Measurements from ENCODE around the gene KISS1.

The KISS1 gene

GRCh38 chr1:204142032-204142974, 54.0 kb downstream of the KISS1 start:
- no peak for TF ChIP-seq CTCF (IDR thresholded peaks at IDR 0.05; ENCODE audit: low read depth, low read length)
- H3K4me3 ChIP-seq (ENCODE audit: low read depth, low read length), result no peak overlapping the region
- in situ Hi-C loops (cut with HindIII; ENCODE audit: low sequenced_read_pairs), result loop anchor here (25.0 kb wide), 1 partner anchor 280 kb away; the partner anchor contains the start of gene SNRPE
- no peak for DNase-seq (ENCODE audit: low read depth, low spot score)

DNA sequence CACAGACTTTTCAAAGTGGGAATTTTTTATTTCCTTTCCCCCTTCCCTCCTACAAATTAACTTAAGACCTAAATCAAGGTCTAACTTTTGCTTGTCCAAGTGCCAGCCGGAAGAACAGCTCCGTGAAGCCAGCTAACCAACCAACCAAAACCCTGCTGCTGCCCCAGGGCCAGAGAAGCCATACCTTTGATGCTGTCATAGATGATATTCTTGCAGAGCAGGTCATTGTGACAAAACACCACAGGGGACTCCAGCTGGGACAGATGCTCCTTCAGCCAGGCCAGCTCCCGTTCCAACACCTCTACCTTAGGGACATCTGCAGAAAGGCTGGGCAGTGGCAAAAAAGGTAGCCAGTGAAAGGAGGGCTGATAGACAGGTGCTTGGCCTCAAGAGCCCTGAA, 55.2 kb downstream of the KISS1 start:
- H3K4me3 ChIP-seq (ENCODE audit: low read depth, low read length), result no peak overlapping the region
- no peak for DNase-seq (ENCODE audit: low read depth, low spot score)
- in situ Hi-C loops (cut with HindIII; ENCODE audit: low sequenced_read_pairs), result loop anchor here (25.0 kb wide), 1 partner anchor 279 kb away; the partner anchor contains the start of gene SNRPE
- TF ChIP-seq CTCF (IDR thresholded peaks at IDR 0.05; ENCODE audit: low read depth, low read length), result no peak
